GM12872 (cell line): ENCODE data around the gene NADSYN1.

ENCODE experiments used
- CTCF ChIP-seq: IDR thresholded peaks from 3 replicates; pipeline ENCODE4 v1.5.1; 2011; ENCODE audit warnings: low read depth, mild to moderate bottlenecking, low read length, moderate library complexity; ENCODE audit not compliant: insufficient read depth

Gene NADSYN1

GRCh38 chr11:71548716-71549151 is 95.7 kb downstream of the NADSYN1 start:
- TF ChIP-seq CTCF, result no peak
